NCI-H510A (cell line): Measurements from ENCODE around the gene TRIM52.

Source experiments
- DNase-seq: peaks from one replicate; lab custom pipeline; 2025; lab: John Stamatoyannopoulos, UW

The TRIM52 gene

GRCh38 chr5:181233801-181234454, 27.0 kb downstream of the TRIM52 start:
- no peak for DNase-seq

GRCh38 chr5:181233088-181233800, 27.7 kb downstream of the TRIM52 start:
- no peak for DNase-seq

- DNase-seq = no peak
Observed at GRCh38 chr5:181232593-181232992, 28.4 kb downstream of the TRIM52 start.

- no peak for DNase-seq
Observed at GRCh38 chr5:181231432-181231831, 29.5 kb downstream of the TRIM52 start.

GRCh38 chr5:181230551-181230950, 30.4 kb downstream of the TRIM52 start:
- no peak for DNase-seq

GRCh38 chr5:181229996-181230395, 30.9 kb downstream of the TRIM52 start:
- DNase-seq = no peak

GRCh38 chr5:181224390-181225229, 36.3 kb downstream of the TRIM52 start:
- no peak for DNase-seq

GRCh38 chr5:181223729-181224389, 37.1 kb downstream of the TRIM52 start:
- DNase-seq = no peak

GRCh38 chr5:181223058-181223728, 37.8 kb downstream of the TRIM52 start, which contains the start of gene TRIM41:
TSS of gene TRIM41 (plus strand) at chr5:181223281. CDS start at chr5:181224000, 719 bp downstream.
- DNase-seq = no peak

- no peak for DNase-seq
Observed at GRCh38 chr5:181222630-181223057, 38.3 kb downstream of the TRIM52 start.

- DNase-seq = no peak
Observed at GRCh38 chr5:181221792-181222629, 38.9 kb downstream of the TRIM52 start.

- DNase-seq = no peak
Observed at GRCh38 chr5:181221105-181221791, 39.7 kb downstream of the TRIM52 start.

- no peak for DNase-seq
Observed at GRCh38 chr5:181220178-181220515, 40.8 kb downstream of the TRIM52 start.

GRCh38 chr5:181219262-181220177, 41.4 kb downstream of the TRIM52 start:
- DNase-seq = no peak

GRCh38 chr5:181218795-181219124, 42.2 kb downstream of the TRIM52 start:
- DNase-seq = no peak

- no peak for DNase-seq
Observed at GRCh38 chr5:181217803-181218062, 43.2 kb downstream of the TRIM52 start.

GRCh38 chr5:181217111-181217802, 43.7 kb downstream of the TRIM52 start:
- no peak for DNase-seq
